MCF 10A (cell line): Measurements from ENCODE around the gene KLHL17. TPM values are rescaled to one million over a fixed set of nuclear protein-coding genes. Genes with fewer than 3 reads are reported as not detected.

Experiments used
- BruUV-seq: library from RNA; stranded (reverse); fragments of 400-500 nt; replicated peaks from 2 replicates; lab custom pipeline; 2021; lab: Mats Ljungman, UMichigan
- CTCF ChIA-PET: fragments of 300-600 bp; sonication (Branson Sonifier 250); formaldehyde crosslinking; extraction: SDS; loops from one replicate; lab custom pipeline; 2021; ENCODE audit warnings: antibody characterized with exemption, inconsistent platforms; lab: Yijun Ruan, JAX
- POLR2A ChIA-PET: fragments of 300-600, 350-650 bp; sonication (Branson Sonifier 250); formaldehyde crosslinking; extraction: SDS; loops from one replicate; lab custom pipeline; 2020; ENCODE audit warnings: antibody characterized with exemption, inconsistent platforms; lab: Yijun Ruan, JAX
- DNase-seq: peaks from one replicate; pipeline ENCODE4 v3.0.0-alpha.2; 2018; ENCODE audit not compliant: unreplicated experiment
- H3K27ac Mint-ChIP-seq: one replicate; pipeline ENCODE4 v1.8.0; 2022; ENCODE audit warnings: mild to moderate bottlenecking, low read depth, mixed read lengths; ENCODE audit not compliant: unreplicated experiment
- H3K27me3 Mint-ChIP-seq: one replicate; pipeline ENCODE4 v1.8.0; 2022; ENCODE audit warnings: mixed read lengths; ENCODE audit not compliant: insufficient read depth, unreplicated experiment
- H3K36me3 Mint-ChIP-seq: one replicate; pipeline ENCODE4 v1.8.0; 2022; ENCODE audit warnings: mild to moderate bottlenecking, moderate library complexity, mixed read lengths; ENCODE audit not compliant: insufficient read depth, unreplicated experiment
- H3K4me1 Mint-ChIP-seq: one replicate; pipeline ENCODE4 v1.8.0; 2022; ENCODE audit warnings: mixed read lengths; ENCODE audit not compliant: insufficient read depth, unreplicated experiment
- H3K4me3 Mint-ChIP-seq: one replicate; pipeline ENCODE4 v1.8.0; 2022; ENCODE audit warnings: mild to moderate bottlenecking, moderate library complexity, mixed read lengths; ENCODE audit not compliant: unreplicated experiment
- H3K9me3 Mint-ChIP-seq: one replicate; pipeline ENCODE4 v1.8.0; 2022; ENCODE audit warnings: mixed read lengths; ENCODE audit not compliant: unreplicated experiment
- intact Hi-C: fragments of 100-400 bp; cut with micrococcal nuclease; formaldehyde crosslinking; loops from 2 replicates; pipeline ENCODE4 v1.14.1; 2022
- total RNA-seq: library from RNA; stranded (reverse); gene quantifications from 2 replicates; pipeline ENCODE4 v1.2.3, GENCODE V29; 2022
- TF ChIP-seq, protein P1 (sequence below): fragments of 200-600 bp; IDR thresholded peaks from one replicate; pipeline ENCODE4 v1.8.0; 2022; ENCODE audit warnings: antibody characterized with exemption, mild to moderate bottlenecking; ENCODE audit not compliant: unreplicated experiment

The KLHL17 gene
- total RNA-seq, 1 experiment from 2014 or later, result 15.1 TPM

DNA sequence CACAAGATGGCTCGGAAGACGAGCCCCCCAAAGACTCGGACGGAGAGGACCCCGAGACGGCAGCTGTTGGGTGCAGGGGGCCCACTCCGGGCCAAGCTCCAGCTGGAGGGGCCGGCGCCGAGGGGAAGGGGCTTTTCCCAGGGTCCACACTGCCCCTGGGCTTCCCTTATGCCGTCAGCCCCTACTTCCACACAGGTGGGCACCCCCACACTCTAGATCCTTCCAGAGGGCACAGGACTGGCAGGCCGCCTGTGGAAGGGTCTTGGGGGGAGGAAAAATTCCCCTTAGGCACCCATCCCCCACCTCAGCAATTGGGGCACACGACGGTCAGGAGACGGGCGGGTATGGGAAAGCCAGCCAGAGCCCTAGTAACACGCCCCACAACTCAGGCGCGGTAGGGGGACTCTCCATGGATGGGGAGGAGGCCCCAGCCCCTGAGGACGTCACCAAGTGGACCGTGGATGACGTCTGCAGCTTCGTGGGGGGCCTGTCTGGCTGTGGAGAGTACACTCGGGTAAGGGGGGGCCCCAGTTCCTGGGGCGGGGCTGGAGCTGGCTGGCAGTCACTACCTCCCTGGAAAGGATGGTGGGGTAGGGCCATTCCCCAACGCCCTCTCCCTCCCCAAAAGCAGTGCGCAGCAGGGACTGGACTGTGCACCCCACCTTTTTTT, 17.4 kb upstream of the KLHL17 start:
- ChIA-PET POLR2A (interaction anchor here (0.6 to 3.0 kb wide), 3 partner anchors 12 to 312 kb away, joined by 3 to 7 read pairs (median 3); partner anchors contain the start of gene NOC2L), CTCF (interaction anchor here (0.7 to 1.1 kb wide), 2 partner anchors 14 to 42 kb away, joined by 3 to 5 read pairs; no protein-coding TSS in a partner anchor)
- Mint-ChIP-seq H3K4me1 (no peaks in the 10 kb centered on the region), H3K27me3 (no peaks in the 10 kb centered on the region), H3K4me3 (no peak overlapping the region), H3K27ac (no peak overlapping the region), H3K36me3 (peaks cover 14% of the 10 kb centered on the region), H3K9me3 (no peaks in the 10 kb centered on the region)
- intact Hi-C loops, result loop anchor here (5.0 kb wide), 1 partner anchor 41 kb away; no protein-coding TSS in a partner anchor
- TF ChIP-seq, protein P1, sequence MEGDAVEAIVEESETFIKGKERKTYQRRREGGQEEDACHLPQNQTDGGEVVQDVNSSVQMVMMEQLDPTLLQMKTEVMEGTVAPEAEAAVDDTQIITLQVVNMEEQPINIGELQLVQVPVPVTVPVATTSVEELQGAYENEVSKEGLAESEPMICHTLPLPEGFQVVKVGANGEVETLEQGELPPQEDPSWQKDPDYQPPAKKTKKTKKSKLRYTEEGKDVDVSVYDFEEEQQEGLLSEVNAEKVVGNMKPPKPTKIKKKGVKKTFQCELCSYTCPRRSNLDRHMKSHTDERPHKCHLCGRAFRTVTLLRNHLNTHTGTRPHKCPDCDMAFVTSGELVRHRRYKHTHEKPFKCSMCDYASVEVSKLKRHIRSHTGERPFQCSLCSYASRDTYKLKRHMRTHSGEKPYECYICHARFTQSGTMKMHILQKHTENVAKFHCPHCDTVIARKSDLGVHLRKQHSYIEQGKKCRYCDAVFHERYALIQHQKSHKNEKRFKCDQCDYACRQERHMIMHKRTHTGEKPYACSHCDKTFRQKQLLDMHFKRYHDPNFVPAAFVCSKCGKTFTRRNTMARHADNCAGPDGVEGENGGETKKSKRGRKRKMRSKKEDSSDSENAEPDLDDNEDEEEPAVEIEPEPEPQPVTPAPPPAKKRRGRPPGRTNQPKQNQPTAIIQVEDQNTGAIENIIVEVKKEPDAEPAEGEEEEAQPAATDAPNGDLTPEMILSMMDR, result no peak
- DNase-seq, result no peak
- BruUV-seq, result no TSS peak

DNA sequence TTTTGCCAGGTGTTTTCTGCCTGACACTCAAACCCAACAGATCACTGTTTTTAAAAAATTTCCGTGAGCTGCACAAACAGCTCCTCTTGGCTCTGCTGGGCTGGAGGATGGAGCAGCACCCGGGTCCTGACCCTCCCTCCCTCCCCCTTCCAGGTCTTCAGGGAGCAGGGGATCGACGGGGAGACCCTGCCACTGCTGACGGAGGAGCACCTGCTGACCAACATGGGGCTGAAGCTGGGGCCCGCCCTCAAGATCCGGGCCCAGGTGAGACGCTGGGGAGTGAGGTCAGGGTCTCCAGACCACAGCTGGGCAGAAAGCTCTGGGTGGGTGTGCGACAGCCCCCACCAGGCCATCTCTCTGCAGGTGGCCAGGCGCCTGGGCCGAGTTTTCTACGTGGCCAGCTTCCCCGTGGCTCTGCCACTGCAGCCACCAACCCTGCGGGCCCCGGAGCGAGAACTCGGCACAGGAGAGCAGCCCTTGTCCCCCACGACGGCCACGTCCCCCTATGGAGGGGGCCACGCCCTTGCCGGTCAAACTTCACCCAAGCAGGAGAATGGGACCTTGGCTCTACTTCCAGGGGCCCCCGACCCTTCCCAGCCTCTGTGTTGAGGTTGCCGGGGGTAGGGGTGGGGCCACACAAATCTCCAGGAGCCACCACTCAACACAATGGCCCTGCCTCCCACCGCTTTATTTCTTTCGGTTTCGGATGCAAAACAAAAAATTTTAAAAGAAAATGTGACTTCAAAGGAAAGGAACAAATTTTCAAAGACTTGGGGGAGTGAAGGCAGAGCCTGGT, 16.6 kb upstream of the KLHL17 start:
- DNase-seq, result no peak
- Mint-ChIP-seq H3K27ac (no peak overlapping the region), H3K27me3 (no peaks in the 10 kb centered on the region), H3K4me1 (no peaks in the 10 kb centered on the region), H3K4me3 (no peak overlapping the region), H3K36me3 (peaks cover 17% of the 10 kb centered on the region), H3K9me3 (no peaks in the 10 kb centered on the region)
- POLR2A ChIA-PET, result interaction anchor here (0.6 to 1.3 kb wide), 3 partner anchors 13 to 28 kb away, joined by 3 read pairs; partner anchors contain the start of gene PLEKHN1
- BruUV-seq, result no TSS peak
- CTCF ChIA-PET, result interaction anchor here (0.7 to 1.1 kb wide), 2 partner anchors 15 to 41 kb away, joined by 3 to 5 read pairs; no protein-coding TSS in a partner anchor
- intact Hi-C loops, result loop anchor here (5.0 kb wide), 1 partner anchor 41 kb away; no protein-coding TSS in a partner anchor
- TF ChIP-seq, protein P1, result no peak

DNA sequence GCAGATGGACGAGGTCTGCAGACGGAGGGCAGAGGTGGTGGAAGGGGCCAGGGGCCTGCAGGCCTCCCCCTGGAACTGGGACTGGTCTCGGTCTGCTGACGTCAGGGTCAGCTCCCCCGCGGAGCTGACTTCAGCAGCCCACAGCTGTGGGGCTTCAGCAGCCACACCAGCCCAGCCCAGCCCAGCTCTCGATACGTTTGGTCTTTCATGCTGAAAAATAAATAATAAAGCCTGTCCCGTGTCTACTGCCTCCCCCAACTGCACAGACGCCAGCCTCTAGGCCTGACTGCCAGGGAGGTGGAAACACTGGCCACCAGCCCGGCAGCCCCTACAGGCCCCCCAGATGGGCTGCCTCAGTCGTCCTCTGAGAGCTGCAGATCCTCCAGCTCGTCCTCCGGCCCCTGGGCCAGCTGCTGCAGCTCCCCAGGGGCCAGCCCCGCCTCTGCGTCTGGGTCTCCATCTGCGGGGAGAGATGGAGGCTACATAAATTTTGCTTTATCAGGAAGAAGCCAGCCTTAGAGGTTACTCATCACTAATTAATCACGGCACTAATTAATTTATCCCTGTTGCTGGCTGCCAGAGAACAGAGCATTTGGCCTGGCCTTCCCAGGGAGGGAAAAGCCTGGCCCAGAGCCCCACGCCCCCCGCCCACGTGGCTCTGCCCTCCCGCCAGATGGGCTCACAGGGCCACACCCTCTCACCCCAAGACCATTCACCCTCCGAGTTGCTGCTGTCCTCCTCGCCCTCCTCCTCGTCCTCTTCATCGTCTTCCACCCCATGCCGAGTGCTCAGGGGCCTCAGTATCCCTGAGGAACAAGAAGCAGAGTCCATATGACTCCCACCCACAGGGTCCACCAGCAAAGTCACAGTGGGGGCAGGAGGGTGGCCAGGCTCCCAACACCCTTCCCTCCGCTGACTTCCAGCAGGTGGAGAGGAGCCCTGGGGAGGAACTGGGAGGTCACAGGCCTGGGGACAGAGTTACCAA, 15.8 kb upstream of the KLHL17 start:
- Mint-ChIP-seq H3K27me3 (no peaks in the 10 kb centered on the region), H3K36me3 (peaks cover 21% of the 10 kb centered on the region), H3K9me3 (no peaks in the 10 kb centered on the region), H3K27ac (no peak overlapping the region), H3K4me1 (no peaks in the 10 kb centered on the region), H3K4me3 (no peak overlapping the region)
- ChIA-PET POLR2A (interaction anchor here (0.6 to 1.3 kb wide), 3 partner anchors 14 to 27 kb away, joined by 3 read pairs; partner anchors contain the start of genes NOC2L and PLEKHN1), CTCF (interaction anchor here (1.1 kb wide), 1 partner anchor 40 kb away, joined by 3 read pairs; no protein-coding TSS in a partner anchor)
- TF ChIP-seq, protein P1, result no peak
- TSS peak; percentile 85 for BruUV-seq
- intact Hi-C loops, result loop anchor here (5.0 kb wide), 1 partner anchor 42 kb away; no protein-coding TSS in a partner anchor
- DNase-seq, result no peak
